MCF 10A (cell line): ENCODE measurements around the gene UROS. TPM values are rescaled to one million over a fixed set of nuclear protein-coding genes. Genes with fewer than 3 reads are reported as not detected.

ENCODE experiments used
- BruUV-seq: library from RNA; stranded (reverse); fragments of 400-500 nt; replicated peaks from 2 replicates; lab custom pipeline; 2021; lab: Mats Ljungman, UMichigan
- CTCF ChIA-PET: fragments of 300-600 bp; sonication (Branson Sonifier 250); formaldehyde crosslinking; extraction: SDS; loops from one replicate; lab custom pipeline; 2021; ENCODE audit warnings: antibody characterized with exemption, inconsistent platforms; lab: Yijun Ruan, JAX
- POLR2A ChIA-PET: fragments of 300-600, 350-650 bp; sonication (Branson Sonifier 250); formaldehyde crosslinking; extraction: SDS; loops from one replicate; lab custom pipeline; 2020; ENCODE audit warnings: antibody characterized with exemption, inconsistent platforms; lab: Yijun Ruan, JAX
- DNase-seq: peaks from one replicate; pipeline ENCODE4 v3.0.0-alpha.2; 2018; ENCODE audit not compliant: unreplicated experiment
- H3K27ac Mint-ChIP-seq: one replicate; pipeline ENCODE4 v1.8.0; 2022; ENCODE audit warnings: mild to moderate bottlenecking, low read depth, mixed read lengths; ENCODE audit not compliant: unreplicated experiment
- H3K27me3 Mint-ChIP-seq: one replicate; pipeline ENCODE4 v1.8.0; 2022; ENCODE audit warnings: mixed read lengths; ENCODE audit not compliant: insufficient read depth, unreplicated experiment
- H3K36me3 Mint-ChIP-seq: one replicate; pipeline ENCODE4 v1.8.0; 2022; ENCODE audit warnings: mild to moderate bottlenecking, moderate library complexity, mixed read lengths; ENCODE audit not compliant: insufficient read depth, unreplicated experiment
- H3K4me1 Mint-ChIP-seq: one replicate; pipeline ENCODE4 v1.8.0; 2022; ENCODE audit warnings: mixed read lengths; ENCODE audit not compliant: insufficient read depth, unreplicated experiment
- H3K4me3 Mint-ChIP-seq: one replicate; pipeline ENCODE4 v1.8.0; 2022; ENCODE audit warnings: mild to moderate bottlenecking, moderate library complexity, mixed read lengths; ENCODE audit not compliant: unreplicated experiment
- H3K9me3 Mint-ChIP-seq: one replicate; pipeline ENCODE4 v1.8.0; 2022; ENCODE audit warnings: mixed read lengths; ENCODE audit not compliant: unreplicated experiment
- CTCF ChIP-seq: fragments of 200-600 bp; IDR thresholded peaks from one replicate; pipeline ENCODE4 v1.8.0; 2022; ENCODE audit warnings: antibody characterized with exemption, mild to moderate bottlenecking; ENCODE audit not compliant: unreplicated experiment
- intact Hi-C: fragments of 100-400 bp; cut with micrococcal nuclease; formaldehyde crosslinking; loops from 2 replicates; pipeline ENCODE4 v1.14.1; 2022
- microRNA-seq: library from miRNA; unstranded; fragments of <30 nt; microRNA quantifications from one replicate; pipeline ENCODE4 v1.2.0, GENCODE V29; 2022
- total RNA-seq: library from RNA; stranded (reverse); gene quantifications from 2 replicates; pipeline ENCODE4 v1.2.3, GENCODE V29; 2022

UROS gene
- total RNA-seq, 1 experiment from 2014 or later = 64.4 TPM

DNA sequence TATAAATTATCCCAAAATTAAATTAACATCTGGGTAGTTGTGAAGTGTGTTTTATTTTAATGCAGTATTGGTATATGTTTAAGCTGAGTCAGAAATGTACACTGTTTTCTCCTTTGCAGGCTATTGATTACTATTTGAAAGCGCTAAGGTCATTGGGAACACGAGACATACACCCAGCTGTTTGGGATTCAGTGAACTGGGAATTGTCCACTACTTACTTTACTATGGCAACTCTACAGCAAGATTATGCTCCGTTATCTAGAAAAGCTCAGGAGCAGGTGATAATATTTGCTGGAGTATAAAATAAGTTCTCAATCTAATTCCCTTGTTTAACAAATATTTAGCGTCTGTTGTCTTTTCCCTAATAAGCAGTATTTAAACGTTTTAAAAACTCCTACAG is 75.6 kb downstream of the UROS start:
- Mint-ChIP-seq H3K4me1 (no peaks in the 10 kb centered on the region), H3K27ac (no peak overlapping the region), H3K27me3 (no peaks in the 10 kb centered on the region), H3K36me3 (peaks cover 95% of the 10 kb centered on the region), H3K4me3 (no peak overlapping the region), H3K9me3 (no peaks in the 10 kb centered on the region)
- no peak for DNase-seq
- no peak for TF ChIP-seq CTCF
- intact Hi-C loops = no loop called here
- no TSS peak for BruUV-seq
- ChIA-PET CTCF (no interaction called here), POLR2A (interaction anchor here (0.7 to 2.2 kb wide), 3 partner anchors 9 to 482 kb away, joined by 3 to 10 read pairs (median 3); partner anchors contain the start of genes BCCIP and UROS)

DNA sequence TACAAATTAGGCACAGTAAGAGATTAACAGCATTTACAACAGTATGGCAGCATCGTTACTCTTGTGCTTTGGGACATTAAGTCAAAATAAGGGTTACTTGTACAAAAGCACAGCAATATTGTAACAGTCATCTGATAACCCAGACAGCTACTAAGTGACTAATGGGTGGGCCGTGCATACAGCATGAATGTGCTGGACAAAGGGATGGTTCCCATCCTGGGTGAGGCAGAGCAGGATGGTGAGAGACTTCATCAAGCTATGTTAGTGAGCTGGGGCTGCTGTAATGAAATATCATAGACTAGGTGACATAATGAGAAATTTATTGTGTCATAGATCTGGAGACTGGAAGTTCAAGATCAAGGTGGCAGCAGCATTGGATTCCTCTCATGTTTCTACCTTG is 78.1 kb downstream of the UROS start:
- TF ChIP-seq CTCF = no peak
- ChIA-PET POLR2A (interaction anchor here (0.7 kb wide), 1 partner anchor 26 kb away, joined by 4 read pairs; the partner anchor contains the start of gene EDRF1), CTCF (no interaction called here)
- H3K9me3 Mint-ChIP-seq = no peaks in the 10 kb centered on the region
- BruUV-seq = no TSS peak
- no peak for DNase-seq
- no peaks in the 10 kb centered on the region for H3K4me1 Mint-ChIP-seq
- H3K27ac Mint-ChIP-seq = no peak overlapping the region
- H3K4me3 Mint-ChIP-seq = no peak overlapping the region
- intact Hi-C loops = no loop called here
- H3K36me3 Mint-ChIP-seq = peaks cover 95% of the 10 kb centered on the region
- no peaks in the 10 kb centered on the region for H3K27me3 Mint-ChIP-seq

DNA sequence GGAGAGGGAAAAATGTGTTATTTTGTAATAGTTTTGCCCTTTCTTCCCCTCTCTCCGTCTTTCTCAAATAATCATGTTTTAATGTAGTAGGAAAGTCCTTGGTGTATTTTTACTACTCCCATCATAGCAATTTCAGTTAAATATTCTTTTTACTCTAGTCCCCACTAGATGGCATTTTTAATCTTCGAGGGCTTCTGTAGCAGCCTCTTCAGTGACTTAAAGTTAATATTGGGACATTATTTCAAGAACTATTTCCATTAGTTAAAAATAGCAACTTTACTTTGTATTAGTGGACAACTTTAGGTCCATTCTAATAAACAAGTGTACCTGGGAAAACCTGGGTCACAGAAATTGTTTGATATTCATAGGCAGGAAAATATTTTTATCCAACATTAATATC is 80.6 kb downstream of the UROS start:
- no TSS peak for BruUV-seq
- Mint-ChIP-seq H3K4me3 (no peak overlapping the region), H3K9me3 (no peaks in the 10 kb centered on the region), H3K4me1 (no peaks in the 10 kb centered on the region), H3K27ac (no peak overlapping the region), H3K36me3 (peaks cover 98% of the 10 kb centered on the region), H3K27me3 (no peaks in the 10 kb centered on the region)
- DNase-seq = no peak
- intact Hi-C loops = no loop called here
- ChIA-PET CTCF (interaction anchor here (1.2 kb wide), 1 partner anchor 10 kb away, joined by 3 read pairs; no protein-coding TSS in a partner anchor), POLR2A (no interaction called here)
- TF ChIP-seq CTCF = no peak

DNA sequence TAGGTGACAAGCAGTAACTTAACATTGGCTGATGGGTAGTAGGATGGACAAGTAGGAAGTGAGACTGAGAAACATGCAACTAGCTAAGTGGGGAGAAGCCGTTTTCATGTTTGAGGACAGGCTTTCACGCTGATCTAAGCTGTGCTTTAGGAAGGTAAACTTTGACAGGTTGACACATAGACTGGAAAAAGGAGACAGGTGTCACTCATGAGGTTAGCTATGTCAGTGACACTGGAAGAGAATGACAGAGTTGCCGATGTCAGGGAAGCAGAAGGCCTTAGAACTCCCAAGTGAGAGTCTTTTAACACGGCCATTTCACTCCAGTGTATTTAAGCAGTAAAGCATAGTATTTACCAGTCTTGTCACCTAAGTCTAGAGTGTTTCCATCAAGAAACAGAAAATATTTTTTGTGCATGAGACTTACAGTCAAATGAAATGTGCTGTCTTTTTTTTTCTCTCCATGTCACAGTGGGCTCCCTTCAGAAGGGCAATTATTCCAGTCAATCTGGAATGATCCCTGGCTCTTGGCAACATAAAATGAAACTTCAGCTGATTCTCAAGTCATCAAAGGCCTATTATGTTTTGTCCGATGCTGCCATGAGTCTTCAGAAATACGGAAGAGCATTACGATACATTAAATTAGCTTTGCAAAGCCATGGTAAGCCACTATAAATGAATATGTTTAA is 82.9 kb downstream of the UROS start:
- Mint-ChIP-seq H3K27ac (no peak overlapping the region), H3K4me3 (no peak overlapping the region), H3K9me3 (no peaks in the 10 kb centered on the region), H3K36me3 (peaks cover 100% of the 10 kb centered on the region), H3K4me1 (no peaks in the 10 kb centered on the region), H3K27me3 (no peaks in the 10 kb centered on the region)
- ChIA-PET CTCF (interaction anchor here (1.1 kb wide), 1 partner anchor 128 kb away, joined by 7 read pairs; no protein-coding TSS in a partner anchor), POLR2A (interaction anchor here (0.9 to 3.3 kb wide), 3 partner anchors 8 to 17 kb away, joined by 3 to 10 read pairs (median 3); no protein-coding TSS in a partner anchor)
- TF ChIP-seq CTCF = no peak
- intact Hi-C loops = no loop called here
- BruUV-seq = no TSS peak
- no peak for DNase-seq

Small RNA genes lying within 50 kb of the gene (microRNA-seq; reads per million reads assigned to microRNA genes)
- gene MIR4484 = 2.1 reads per million, percentile 15 among the genes with 10 or more reads in this experiment

Other genes starting within 250 kb of the UROS start
- not detected in 2 replicates for gene TEX36, start 140.1 kb downstream of the UROS start, total RNA-seq
- 24.1 and 28.2 TPM in 2 replicates for gene EDRF1, start 103.5 kb downstream of the UROS start, total RNA-seq
- gene MMP21, start 47.4 kb downstream of the UROS start, total RNA-seq = not detected in 2 replicates
- 70.8 and 88.2 TPM in 2 replicates for gene BCCIP, start 288 bp upstream of the UROS start, total RNA-seq
- gene DHX32, start 58.0 kb upstream of the UROS start, total RNA-seq = 36.5 and 45.6 TPM in 2 replicates
- gene FANK1, start 73.3 kb upstream of the UROS start, total RNA-seq = 1.8 and 2.5 TPM in 2 replicates